ENCODE data around the gene C1QTNF8. TPM values are rescaled to one million over a fixed set of nuclear protein-coding genes. Genes with fewer than 3 reads are reported as not detected.

The C1QTNF8 gene
- total and polyA plus RNA-seq, 2 of the 13 experiments (the other 11 are each of a cell fraction or from before 2014, with no cell fraction given) = 0.09 TPM; not detected in 1

DNA sequence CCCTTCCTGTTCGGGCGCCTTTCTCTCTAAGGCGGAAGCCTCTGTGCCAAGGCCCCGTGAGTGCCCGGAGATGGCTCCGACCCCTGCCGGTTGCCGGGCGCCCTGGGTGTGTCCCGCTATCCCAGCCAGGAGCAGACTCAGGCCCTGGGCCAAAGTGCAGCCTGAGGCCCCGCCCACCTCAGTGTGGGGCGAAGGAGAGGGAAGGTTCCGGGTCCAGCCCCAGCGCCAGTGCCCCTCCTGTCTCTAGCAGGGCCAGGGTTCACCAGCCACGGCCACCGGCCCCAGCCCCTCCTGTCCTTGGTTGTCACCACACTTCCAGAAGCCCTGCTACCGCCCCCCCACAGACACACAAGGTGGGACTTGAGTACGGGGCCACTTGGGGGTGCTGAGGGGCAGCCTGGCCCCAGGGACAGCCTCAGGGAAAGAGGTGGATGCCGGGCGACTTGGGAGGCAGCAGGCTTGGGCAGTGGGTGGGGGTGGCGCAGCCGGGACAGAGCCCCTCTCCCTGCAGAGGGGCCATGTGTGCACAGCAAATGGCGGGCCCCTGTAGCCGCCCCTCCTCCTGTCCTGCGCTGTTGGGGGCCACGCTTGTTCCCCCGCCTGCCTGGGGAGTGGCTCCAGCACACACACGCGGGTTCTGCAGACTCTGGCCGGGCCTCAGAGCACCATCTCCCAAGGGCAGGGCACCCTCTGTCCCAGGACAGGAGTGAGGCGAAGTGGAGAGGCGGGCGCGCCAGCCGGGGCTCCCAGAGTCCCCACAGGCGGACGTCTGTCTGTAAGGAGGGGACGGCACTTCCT lies 6.0 kb downstream of the C1QTNF8 start (continued):
- TF ChIP-seq, protein P1, sequence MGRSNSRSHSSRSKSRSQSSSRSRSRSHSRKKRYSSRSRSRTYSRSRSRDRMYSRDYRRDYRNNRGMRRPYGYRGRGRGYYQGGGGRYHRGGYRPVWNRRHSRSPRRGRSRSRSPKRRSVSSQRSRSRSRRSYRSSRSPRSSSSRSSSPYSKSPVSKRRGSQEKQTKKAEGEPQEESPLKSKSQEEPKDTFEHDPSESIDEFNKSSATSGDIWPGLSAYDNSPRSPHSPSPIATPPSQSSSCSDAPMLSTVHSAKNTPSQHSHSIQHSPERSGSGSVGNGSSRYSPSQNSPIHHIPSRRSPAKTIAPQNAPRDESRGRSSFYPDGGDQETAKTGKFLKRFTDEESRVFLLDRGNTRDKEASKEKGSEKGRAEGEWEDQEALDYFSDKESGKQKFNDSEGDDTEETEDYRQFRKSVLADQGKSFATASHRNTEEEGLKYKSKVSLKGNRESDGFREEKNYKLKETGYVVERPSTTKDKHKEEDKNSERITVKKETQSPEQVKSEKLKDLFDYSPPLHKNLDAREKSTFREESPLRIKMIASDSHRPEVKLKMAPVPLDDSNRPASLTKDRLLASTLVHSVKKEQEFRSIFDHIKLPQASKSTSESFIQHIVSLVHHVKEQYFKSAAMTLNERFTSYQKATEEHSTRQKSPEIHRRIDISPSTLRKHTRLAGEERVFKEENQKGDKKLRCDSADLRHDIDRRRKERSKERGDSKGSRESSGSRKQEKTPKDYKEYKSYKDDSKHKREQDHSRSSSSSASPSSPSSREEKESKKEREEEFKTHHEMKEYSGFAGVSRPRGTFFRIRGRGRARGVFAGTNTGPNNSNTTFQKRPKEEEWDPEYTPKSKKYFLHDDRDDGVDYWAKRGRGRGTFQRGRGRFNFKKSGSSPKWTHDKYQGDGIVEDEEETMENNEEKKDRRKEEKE (IDR thresholded peaks at IDR 0.05) = no peak
- no peak for TF ChIP-seq ASH2L (IDR thresholded peaks at IDR 0.05; ENCODE audit: insufficient read length, low read depth, low read length)
- TF ChIP-seq, protein P2, sequence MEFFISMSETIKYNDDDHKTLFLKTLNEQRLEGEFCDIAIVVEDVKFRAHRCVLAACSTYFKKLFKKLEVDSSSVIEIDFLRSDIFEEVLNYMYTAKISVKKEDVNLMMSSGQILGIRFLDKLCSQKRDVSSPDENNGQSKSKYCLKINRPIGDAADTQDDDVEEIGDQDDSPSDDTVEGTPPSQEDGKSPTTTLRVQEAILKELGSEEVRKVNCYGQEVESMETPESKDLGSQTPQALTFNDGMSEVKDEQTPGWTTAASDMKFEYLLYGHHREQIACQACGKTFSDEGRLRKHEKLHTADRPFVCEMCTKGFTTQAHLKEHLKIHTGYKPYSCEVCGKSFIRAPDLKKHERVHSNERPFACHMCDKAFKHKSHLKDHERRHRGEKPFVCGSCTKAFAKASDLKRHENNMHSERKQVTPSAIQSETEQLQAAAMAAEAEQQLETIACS (CRISPR knock-in tag; IDR thresholded peaks at IDR 0.05) = no peak
- TF ChIP-seq ZNF20 (CRISPR knock-in tag; IDR thresholded peaks at IDR 0.05) = no peak
- TF ChIP-seq ZNF839 (CRISPR knock-in tag; IDR thresholded peaks at IDR 0.05; ENCODE audit: borderline replicate concordance) = no peak
- peak; percentile 61; the same call in 1 of the 2 replicates for TF ChIP-seq ZNF563 (CRISPR knock-in tag; IDR thresholded peaks at IDR 0.05)
- TF ChIP-seq, protein P3, sequence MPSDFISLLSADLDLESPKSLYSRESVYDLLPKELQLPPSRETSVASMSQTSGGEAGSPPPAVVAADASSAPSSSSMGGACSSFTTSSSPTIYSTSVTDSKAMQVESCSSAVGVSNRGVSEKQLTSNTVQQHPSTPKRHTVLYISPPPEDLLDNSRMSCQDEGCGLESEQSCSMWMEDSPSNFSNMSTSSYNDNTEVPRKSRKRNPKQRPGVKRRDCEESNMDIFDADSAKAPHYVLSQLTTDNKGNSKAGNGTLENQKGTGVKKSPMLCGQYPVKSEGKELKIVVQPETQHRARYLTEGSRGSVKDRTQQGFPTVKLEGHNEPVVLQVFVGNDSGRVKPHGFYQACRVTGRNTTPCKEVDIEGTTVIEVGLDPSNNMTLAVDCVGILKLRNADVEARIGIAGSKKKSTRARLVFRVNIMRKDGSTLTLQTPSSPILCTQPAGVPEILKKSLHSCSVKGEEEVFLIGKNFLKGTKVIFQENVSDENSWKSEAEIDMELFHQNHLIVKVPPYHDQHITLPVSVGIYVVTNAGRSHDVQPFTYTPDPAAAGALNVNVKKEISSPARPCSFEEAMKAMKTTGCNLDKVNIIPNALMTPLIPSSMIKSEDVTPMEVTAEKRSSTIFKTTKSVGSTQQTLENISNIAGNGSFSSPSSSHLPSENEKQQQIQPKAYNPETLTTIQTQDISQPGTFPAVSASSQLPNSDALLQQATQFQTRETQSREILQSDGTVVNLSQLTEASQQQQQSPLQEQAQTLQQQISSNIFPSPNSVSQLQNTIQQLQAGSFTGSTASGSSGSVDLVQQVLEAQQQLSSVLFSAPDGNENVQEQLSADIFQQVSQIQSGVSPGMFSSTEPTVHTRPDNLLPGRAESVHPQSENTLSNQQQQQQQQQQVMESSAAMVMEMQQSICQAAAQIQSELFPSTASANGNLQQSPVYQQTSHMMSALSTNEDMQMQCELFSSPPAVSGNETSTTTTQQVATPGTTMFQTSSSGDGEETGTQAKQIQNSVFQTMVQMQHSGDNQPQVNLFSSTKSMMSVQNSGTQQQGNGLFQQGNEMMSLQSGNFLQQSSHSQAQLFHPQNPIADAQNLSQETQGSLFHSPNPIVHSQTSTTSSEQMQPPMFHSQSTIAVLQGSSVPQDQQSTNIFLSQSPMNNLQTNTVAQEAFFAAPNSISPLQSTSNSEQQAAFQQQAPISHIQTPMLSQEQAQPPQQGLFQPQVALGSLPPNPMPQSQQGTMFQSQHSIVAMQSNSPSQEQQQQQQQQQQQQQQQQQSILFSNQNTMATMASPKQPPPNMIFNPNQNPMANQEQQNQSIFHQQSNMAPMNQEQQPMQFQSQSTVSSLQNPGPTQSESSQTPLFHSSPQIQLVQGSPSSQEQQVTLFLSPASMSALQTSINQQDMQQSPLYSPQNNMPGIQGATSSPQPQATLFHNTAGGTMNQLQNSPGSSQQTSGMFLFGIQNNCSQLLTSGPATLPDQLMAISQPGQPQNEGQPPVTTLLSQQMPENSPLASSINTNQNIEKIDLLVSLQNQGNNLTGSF (CRISPR knock-in tag; IDR thresholded peaks at IDR 0.05) = 0 out of 2 replicates have a peak, but pooled peaks have one; percentile 37
- no peak for TF ChIP-seq EEA1 (CRISPR knock-in tag; IDR thresholded peaks at IDR 0.05; ENCODE audit: borderline replicate concordance)
- TF ChIP-seq MAFG (CRISPR knock-in tag; IDR thresholded peaks at IDR 0.05) = no peak
- 0 out of 2 replicates have a peak, but pooled peaks have one; percentile 3 for TF ChIP-seq ZIK1 (CRISPR knock-in tag; IDR thresholded peaks at IDR 0.05; ENCODE audit: borderline replicate concordance, low read depth)
- TF ChIP-seq HOXA3 (CRISPR knock-in tag; IDR thresholded peaks at IDR 0.05) = peak; percentile 75; the same call in 1 of the 2 replicates
- no peak for TF ChIP-seq ZFP62 (CRISPR knock-in tag; IDR thresholded peaks at IDR 0.05)
- peak; percentile 76 for TF ChIP-seq ZNF800 (CRISPR knock-in tag; IDR thresholded peaks at IDR 0.05)
- TF ChIP-seq MTF2 (CRISPR knock-in tag; IDR thresholded peaks at IDR 0.05; ENCODE audit: borderline replicate concordance) = 0 out of 2 replicates have a peak, but pooled peaks have one; percentile 17
